ENCODE measurements around the gene KANTR.

KANTR gene

DNA sequence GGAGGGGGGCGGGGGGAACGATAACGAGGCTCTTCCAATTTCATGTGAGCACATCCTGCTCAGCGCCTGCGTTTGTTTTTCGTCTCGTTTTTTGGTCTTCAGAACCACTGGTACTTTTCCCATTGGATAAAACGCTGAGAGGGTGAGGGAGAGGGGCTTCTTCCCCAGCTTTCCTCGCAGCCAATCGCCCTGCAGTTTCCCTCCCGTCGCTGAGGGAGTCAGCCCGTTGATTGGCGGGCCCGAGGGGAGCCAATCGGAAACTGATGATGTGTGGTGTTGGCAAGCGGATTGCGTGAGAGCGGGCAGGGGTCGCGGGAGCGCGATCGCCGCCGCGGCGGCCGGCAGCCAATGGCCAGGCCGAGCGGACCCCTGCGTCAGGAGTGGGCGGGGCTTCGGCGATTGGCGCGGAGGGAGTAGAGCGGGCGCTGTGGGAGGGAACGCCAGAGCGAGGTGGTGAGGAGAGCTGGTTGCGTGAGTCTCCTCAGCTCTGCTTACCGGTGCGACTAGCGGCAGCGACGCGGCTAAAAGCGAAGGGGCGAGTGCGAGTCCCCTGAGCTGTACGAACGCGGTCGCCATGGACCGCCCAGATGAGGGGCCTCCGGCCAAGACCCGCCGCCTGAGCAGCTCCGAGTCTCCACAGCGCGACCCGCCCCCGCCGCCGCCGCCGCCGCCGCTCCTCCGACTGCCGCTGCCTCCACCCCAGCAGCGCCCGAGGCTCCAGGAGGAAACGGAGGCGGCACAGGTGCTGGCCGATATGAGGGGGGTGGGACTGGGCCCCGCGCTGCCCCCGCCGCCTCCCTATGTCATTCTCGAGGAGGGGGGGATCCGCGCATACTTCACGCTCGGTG lies 11.8 kb upstream of the KANTR start, which contains the start of gene TSPYL2:
Gene TSPYL2 (plus strand): TSS at position 443 of the 848 bp plus-strand sequence. CDS start 132 bp downstream, at position 575.
- DNase-seq: peak; percentile 81 to 88 (median 86)

DNA sequence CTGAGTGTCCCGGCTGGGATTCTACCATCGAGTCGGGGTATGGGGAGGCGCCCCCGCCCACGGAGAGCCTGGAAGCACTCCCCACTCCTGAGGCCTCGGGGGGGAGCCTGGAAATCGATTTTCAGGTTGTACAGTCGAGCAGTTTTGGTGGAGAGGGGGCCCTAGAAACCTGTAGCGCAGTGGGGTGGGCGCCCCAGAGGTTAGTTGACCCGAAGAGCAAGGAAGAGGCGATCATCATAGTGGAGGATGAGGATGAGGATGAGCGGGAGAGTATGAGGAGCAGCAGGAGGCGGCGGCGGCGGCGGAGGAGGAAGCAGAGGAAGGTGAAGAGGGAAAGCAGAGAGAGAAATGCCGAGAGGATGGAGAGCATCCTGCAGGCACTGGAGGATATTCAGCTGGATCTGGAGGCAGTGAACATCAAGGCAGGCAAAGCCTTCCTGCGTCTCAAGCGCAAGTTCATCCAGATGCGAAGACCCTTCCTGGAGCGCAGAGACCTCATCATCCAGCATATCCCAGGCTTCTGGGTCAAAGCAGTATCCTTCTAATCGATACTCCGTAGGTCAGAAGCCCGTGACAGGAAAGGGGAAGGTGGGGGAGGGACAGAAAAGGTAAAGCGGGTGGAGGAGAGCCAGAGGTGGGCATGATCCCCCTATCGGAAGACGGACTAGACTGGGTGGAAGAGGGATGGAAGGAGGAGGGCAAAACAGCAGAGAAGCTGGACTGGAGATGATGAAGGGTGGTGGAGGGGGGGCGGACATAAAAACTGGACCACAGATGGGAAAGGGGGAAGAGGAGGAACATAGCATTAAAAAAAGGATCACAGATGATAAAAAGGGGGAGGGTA lies 10.9 kb upstream of the KANTR start:
- no peak for DNase-seq

DNA sequence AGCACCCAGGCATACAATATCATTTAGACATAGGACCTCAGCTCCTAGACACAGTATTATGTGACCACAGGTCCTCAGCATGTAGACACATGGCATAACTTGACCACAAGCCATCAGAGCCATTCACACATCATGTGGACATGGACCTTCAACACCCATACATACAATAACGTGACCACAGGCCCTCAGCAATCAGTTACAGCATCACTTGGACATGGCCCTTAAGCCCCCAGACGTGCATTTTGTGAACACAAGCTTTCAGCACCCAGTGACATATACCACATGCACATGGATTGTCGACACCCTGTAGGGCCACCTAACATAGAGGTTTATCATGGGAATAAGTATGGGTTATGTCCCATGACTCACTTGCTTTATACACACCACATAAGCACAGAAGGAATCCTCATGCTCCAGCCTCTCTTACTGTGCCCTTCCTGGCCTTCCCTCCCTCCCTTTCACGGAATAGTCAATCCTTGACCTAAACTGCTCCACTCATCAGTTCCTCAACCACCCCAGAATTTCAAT lies 9.8 kb upstream of the KANTR start:
- DNase-seq: no peak

DNA sequence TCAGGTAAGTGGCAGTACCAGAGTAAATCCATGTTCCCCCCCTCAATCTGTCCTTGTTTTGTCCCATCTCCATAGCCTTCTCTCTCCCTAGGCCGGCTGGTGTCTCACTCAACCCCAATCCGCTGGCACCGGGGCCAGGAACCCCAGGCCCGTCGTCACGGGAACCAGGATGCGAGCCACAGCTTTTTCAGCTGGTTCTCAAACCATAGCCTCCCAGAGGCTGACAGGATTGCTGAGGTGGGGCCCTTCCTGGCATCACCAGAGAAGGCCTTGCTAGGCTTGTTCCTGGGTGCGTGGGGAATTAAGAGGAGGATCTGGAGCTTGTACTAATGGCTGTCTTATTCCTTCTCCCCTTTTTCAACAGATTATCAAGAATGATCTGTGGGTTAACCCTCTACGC lies 9.1 kb upstream of the KANTR start:
- DNase-seq: no peak

DNA sequence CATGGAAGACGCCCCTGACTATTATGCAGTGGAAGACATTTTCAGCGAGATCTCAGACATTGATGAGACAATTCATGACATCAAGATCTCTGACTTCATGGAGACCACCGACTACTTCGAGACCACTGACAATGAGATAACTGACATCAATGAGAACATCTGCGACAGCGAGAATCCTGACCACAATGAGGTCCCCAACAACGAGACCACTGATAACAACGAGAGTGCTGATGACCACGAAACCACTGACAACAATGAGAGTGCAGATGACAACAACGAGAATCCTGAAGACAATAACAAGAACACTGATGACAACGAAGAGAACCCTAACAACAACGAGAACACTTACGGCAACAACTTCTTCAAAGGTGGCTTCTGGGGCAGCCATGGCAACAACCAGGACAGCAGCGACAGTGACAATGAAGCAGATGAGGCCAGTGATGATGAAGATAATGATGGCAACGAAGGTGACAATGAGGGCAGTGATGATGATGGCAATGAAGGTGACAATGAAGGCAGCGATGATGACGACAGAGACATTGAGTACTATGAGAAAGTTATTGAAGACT lies 8.2 kb upstream of the KANTR start:
- no peak for DNase-seq

DNA sequence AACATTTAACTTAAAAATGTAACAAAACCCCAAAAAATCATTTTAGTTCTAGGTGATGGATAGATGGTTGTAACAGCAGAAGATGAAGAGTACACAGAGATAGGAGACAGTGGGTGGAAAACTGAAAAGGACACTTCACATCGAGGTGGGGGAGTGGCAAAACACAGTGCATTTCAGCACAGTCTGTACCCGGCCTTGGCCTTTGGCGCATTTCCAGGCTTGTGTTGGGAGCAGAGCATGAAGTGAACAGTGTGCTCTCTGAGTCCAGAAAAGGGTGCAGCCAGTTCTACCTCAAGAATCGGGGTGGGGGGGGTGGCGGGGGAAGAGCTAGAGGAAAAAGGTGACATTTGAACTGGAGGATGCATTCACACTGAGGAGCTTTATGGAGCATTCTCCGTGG lies 7.5 kb upstream of the KANTR start:
- DNase-seq: no peak

DNA sequence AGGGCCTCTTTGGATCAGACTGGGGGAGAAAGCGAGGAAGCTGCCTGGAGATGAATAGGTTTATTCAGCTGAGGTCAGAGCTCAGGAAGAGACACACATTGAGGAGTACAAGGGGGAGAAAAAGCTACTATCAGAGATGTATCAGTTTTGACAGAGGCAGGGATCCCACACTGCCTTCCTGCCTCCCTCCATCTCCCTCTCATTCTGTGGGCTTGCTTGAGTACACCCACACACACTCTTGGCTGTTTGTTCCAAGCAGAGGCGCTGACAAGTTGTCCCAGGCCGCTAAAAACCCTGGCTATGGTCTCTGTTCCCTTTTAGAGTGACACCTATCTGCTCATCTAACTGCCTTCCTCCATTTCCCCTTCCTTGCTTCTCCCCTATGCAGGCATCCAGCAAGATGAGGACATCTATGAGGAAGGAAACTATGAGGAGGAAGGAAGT lies 6.5 kb upstream of the KANTR start:
- no peak for DNase-seq

DNA sequence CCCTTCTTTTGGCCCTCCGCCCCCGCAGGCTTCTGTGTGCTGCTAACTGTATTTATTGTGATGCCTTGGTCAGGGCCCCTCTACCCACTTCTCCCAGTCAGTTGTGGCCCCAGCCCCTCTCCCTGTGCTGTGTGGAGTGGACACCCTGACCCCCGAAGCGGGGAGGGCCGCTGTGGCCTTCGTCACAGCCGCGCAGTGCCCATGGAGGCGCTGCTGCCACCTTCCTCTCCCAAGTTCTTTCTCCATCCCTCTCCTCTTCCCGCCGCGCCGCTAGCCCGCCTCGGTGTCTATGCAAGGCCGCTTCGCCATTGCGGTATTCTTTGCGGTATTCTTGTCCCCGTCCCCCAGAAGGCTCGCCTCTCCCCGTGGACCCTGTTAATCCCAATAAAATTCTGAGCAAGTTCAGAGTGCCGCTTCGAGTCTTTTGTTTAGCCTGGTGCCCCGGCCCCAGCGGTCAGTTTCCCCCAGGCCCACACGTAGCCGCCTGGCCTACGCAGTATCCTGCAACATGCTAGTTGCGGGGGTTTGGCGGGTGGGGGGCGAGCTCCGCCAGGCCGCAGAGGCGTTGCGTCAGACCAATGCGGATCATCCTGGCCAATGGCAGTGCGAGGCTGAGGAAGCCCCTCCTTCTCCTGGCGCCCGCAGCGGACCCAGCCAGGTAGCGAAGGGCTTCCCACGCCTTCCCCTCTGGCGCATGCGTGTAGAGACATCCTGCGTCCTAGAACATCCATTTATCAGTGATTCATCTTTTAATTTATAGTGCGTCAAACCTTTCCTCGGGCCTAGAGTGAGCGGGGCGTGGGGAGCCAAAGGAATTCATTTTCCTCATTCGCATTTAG lies 5.6 kb upstream of the KANTR start:
- peak; percentile 34 to 63 (median 49) for DNase-seq

DNA sequence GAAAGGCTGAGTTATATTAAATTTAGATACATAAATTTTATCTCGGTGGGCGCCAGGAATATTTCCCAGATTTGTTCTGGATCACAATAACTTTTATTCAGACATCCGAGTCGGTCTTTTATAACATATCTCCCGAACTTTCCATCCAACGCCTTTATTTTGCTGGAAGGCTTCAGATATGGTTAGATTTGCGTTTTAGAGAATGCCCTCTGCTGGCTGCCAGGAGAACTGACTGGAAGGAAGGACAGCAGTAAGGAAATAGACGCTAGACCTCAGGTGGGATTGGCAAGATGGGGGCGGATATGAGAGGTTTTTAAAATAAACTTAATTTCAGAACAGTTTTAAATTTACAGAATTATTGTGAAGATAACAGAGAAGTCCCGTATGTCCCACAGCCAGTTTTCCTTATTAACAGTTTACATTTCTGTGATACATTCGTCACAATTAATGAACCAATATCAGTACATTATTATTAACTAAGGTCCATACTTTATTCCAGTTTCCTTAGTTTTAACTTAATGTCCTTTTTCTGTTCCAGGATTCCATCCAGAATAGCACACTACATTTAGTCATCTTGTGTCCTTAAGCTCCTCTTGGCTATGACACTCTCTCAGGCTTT lies 4.6 kb upstream of the KANTR start:
- no peak for DNase-seq

DNA sequence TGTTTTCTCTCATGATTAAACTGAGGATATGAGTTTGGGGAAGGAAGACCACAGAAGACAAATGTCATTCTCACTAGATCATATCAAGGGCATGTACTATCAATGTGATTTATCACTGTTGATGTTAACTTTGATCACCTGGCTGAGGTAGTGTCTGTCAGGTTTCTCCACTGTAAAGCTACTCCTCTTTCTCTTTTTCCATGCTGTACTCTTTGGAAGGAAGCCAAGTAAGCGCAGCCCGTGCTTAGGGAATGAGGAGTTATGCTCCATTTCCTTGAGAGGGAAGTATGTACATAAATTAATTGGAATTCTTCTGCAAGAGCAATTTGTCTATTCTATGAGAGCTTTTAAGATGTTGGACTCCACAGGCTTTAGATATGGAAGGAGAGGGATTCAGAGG lies 4.0 kb upstream of the KANTR start:
- no peak for DNase-seq

DNA sequence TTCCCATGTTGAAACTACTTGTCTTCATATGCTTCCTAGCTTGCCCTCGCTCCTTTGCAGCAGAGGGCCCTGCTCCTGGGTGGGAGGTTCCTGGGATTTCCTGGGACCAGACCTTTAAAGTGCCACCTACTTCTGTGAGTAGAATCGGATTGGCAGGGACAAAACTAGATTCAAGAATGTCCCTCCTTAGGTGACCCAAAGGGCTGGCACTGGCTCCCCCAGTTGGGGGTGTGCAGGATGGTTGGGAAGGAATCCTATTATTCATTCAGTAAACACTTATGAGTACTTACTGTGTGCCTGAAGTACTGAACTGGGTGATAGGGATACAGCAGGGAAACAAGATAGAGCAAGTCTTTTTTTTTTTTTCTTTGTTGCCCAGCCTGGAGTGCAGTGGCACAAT lies 2.6 kb upstream of the KANTR start:
- DNase-seq: no peak

DNA sequence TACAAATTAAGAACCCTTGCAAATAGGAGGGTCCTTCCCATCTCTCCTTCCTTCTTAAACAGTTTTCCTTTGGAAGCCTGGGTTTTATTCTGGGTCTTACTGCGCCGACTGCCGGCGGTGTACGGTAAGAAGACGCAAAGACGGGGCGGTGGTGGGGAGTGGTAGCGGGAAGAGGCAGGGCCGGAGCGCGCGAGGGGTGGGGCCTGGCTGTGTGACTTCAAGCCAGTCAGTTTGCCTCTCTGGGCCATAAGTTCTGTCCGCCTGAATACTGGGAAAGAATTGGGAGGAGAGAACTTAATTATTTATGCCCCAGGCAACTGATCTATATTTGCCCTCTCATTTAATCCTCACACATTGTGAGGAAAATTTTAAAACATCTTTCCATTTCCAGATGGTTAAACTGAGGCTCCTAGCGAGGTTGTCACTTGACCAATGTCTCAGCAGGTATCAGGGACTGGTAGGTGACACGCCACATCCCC lies 726 bp upstream of the KANTR start:
- DNase-seq: peak; percentile 46 to 54 (median 52)

DNA sequence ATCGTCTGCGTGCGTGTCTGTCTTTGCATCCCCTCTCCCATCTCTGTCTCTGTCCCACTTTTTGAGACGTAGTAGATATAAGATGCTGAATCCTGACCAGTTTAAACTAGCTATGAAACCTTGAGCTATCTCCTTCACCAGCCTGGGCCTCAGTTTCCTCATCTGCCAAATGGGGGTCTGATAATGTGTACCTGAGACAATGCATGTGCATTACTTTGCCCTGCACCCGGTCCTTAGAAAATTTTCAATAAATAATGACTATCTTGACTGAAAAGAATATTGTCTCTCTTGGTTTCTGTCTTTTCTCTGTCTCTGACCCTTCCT lies 602 bp downstream of the KANTR start:
- no peak for DNase-seq

DNA sequence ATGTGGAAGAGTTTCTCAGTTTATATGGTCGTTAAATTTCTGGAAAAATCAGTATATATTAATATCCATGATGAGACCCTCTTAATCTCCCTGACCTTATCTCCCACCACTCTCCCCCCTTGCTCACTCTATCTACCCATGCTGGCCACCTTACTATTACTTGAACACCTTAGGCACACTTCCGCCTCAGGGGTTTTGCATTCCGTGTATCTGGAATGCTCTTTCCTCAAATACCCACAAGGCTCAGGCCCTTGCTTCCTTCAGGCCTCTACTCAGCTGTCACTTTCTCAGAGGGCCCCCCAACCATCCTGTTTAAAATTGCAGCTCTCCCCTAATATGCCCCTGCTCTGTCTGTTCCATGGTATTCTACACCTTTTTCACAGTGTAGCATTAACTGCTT lies 1.9 kb downstream of the KANTR start:
- DNase-seq: no peak

DNA sequence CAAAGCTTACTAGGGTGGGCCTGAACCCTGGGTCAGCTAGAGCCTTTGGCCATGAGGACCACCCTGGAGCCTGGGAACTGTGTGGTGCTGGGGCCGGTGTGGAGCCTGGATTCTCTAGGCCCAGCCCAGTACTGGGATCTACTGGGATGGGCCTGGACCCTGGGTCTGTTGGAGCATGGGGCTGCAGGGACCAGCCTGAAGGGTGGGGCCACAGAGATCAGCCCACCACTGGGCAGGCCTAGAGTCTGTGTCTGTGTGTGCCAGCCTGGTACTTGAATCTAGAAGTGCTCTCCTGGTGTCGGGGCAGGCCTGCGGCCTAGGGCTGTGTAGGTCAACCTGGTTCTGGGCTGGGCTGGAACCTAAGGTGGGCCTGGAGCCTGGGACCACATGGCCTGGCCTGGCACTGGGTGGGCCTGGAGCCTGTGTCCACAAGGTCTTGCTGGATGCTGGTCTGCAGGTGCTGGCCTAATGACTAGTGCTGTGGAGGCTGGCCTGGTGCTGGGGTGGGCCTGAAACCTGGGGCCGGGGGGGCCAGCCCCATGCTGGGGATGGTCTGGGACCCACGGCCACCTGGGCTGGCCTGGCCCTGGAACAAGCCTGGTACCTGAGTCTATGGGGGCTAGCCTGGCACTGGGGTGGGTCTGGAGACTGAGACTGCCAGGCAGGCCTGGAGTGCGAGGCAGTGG lies 21.1 kb downstream of the KANTR start:
- DNase-seq: no peak

DNA sequence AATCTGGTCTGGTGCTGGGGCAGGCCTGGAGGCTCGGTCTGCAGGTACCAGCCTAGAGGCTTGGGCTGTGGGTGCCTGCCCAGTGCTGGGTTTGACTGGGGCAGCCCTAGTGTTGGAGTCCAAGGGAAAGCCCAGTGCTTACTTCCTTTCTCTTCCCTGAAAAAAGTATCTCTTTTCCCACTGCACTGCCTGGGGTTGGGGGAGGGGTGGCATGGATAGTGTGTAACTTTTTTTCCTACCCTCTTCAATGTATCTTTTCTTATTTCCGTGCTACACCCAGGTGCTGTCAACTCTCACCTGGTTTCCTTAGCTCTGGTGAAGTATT lies 21.6 kb downstream of the KANTR start:
- DNase-seq: no peak

DNA sequence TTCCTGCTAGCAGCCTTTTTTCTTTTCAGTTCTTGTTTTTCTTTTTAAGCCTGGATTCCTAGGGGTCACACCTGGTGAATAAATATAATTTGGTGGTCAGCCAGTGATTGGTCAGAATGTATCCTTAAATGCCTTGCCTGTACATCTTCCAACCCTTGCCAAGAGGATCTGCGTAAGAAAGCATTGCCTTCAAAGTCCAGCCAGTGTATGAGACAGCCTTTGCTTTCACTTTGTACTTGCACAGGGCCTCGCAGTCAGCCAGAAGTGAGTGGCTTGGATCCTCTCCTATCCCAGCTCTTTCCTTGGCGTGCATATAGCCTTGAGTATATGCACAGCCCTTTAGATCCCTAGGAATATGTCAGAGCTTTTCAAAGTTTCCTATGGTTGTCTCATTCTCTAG lies 22.2 kb downstream of the KANTR start:
- no peak for DNase-seq

DNA sequence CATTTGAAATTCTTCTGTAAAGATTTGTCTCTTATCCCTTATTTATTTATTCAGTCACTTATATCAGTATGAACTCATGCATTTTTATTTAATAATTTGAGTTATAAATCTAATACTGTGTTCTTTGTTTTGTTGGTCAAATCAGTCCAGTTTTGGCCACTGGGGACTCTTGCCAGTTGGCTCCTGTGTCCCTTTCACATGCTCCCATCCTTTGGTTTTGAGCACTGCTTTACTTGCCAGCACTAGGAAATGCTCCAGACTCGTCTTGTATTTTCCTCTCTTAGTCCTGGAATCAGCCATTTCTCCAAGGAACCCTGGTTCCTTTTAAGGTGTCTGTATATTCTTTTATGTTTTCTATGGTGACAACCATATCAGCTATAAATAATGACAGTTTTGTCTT lies 28.1 kb downstream of the KANTR start:
- no peak for DNase-seq

DNA sequence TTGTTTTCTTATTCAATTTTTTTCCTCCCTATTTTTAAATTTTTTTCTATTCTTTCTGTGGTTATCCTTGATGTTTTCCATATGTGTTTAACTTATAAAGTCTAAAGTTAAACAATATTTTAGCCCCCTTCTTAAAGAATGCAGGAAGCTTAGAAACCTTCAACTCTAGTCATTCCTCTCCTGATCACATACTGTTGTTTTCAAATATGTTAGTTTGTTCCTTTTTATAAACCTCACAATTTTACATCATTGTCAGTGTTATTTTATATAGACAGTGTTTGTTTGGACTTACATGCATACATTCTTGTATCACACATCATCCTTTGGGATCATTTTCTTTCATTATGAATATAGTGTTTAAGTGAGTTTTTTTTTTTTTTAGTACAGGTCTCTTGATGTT lies 31.6 kb downstream of the KANTR start:
- no peak for DNase-seq

DNA sequence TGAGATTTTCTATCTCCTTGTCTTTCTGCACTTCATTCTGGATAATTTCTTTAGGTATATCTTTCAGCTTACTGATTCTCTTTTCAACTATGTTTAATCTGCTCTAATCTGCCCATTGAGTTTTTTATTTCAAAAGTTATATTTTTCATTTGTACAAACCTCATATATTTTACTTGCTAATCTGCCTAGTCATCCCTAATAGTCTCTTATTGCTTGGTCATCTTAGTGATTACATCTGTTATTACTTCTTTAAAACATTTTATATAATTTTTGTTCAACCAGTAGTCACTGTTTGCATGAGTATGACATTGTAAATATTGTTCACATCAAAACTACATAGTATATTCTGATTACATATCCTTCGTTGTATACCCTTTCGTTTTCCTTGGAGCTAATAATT lies 32.4 kb downstream of the KANTR start:
- DNase-seq: no peak

DNA sequence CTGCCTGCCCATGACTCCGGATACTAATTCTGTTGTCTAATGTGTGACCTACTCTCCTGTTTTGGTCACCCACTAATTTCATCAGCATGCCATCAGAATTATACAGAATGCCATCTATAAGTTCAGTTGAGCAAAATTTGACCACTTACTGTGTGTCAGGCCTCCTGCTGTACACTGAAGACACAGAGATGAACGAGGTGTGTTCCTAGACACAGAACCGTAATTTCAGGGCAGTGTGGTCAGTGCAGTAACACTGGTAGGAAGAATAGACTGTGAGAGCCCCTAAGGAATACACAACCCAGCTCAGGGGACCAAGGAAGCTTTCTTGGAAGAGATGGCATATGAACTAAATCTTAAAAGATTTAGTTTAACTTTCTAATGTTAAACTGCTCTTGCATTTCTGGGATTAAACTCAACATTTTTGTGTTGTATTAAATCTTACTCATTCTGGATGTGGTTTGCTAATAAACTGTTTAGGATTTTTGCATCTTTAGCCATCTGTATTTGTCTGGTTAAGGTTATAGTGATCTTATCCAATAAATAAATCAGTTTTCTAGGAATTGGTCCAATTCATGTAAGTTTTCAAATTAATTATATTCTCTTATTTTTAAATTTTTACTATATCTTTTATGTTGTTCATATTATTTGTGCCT lies 34.3 kb downstream of the KANTR start:
- DNase-seq: no peak
